ENCODE data around the gene NTRK2. TPM values are rescaled to one million over a fixed set of nuclear protein-coding genes. Genes with fewer than 3 reads are reported as not detected.

Gene NTRK2
- total RNA-seq (2014; rRNA removed; shearing (Covaris generic)) = not detected in 2 replicates
- polyA plus RNA-seq (2015; cell fraction: cytosol; rRNA removed) = not detected in 2 replicates
- polyA plus RNA-seq (2015; cell fraction: nucleus; rRNA removed) = not detected in 2 replicates

GRCh38 chr9:84669288-84670137, at the start of gene NTRK2:
Gene NTRK2 (plus strand): TSS chr9:84669729. CDS start chr9:84670749, 1,020 bp downstream.
- DNase-seq (ENCODE audit: low read depth) = no peak

GRCh38 chr9:84620338-84620737, 49.2 kb upstream of the NTRK2 start:
- DNase-seq (ENCODE audit: low read depth) = no peak

- DNase-seq (ENCODE audit: low read depth) = no peak
Observed at GRCh38 chr9:84621811-84622210, 47.7 kb upstream of the NTRK2 start.

GRCh38 chr9:84622981-84623380, 46.5 kb upstream of the NTRK2 start:
- no peak for DNase-seq (ENCODE audit: low read depth)

GRCh38 chr9:84636436-84636835, 33.1 kb upstream of the NTRK2 start:
- no peak for DNase-seq (ENCODE audit: low read depth)

- no peak for DNase-seq (ENCODE audit: low read depth)
Observed at GRCh38 chr9:84642553-84643141, 26.9 kb upstream of the NTRK2 start.

GRCh38 chr9:84647699-84648098, 21.8 kb upstream of the NTRK2 start:
- no peak for DNase-seq (ENCODE audit: low read depth)

- peak; percentile 11 for DNase-seq (ENCODE audit: low read depth)
Observed at GRCh38 chr9:84652496-84653120, 16.9 kb upstream of the NTRK2 start.

GRCh38 chr9:84655447-84655846, 14.1 kb upstream of the NTRK2 start:
- no peak for DNase-seq (ENCODE audit: low read depth)

- no peak for DNase-seq (ENCODE audit: low read depth)
Observed at GRCh38 chr9:84659313-84659712, 10.2 kb upstream of the NTRK2 start.

GRCh38 chr9:84659773-84660172, 9.8 kb upstream of the NTRK2 start:
- no peak for DNase-seq (ENCODE audit: low read depth)

- no peak for DNase-seq (ENCODE audit: low read depth)
Observed at GRCh38 chr9:84667571-84668195, 1.8 kb upstream of the NTRK2 start.

GRCh38 chr9:84668196-84669012, 1.1 kb upstream of the NTRK2 start:
- no peak for DNase-seq (ENCODE audit: low read depth)

- DNase-seq (ENCODE audit: low read depth) = no peak
Observed at GRCh38 chr9:84669013-84669287, 579 bp upstream of the NTRK2 start.

GRCh38 chr9:84670138-84671041, 861 bp downstream of the NTRK2 start:
- no peak for DNase-seq (ENCODE audit: low read depth)

GRCh38 chr9:84671586-84672521, 2.3 kb downstream of the NTRK2 start:
- no peak for DNase-seq (ENCODE audit: low read depth)

GRCh38 chr9:84673806-84674205, 4.3 kb downstream of the NTRK2 start:
- DNase-seq (ENCODE audit: low read depth) = no peak

GRCh38 chr9:84677080-84677479, 7.6 kb downstream of the NTRK2 start:
- DNase-seq (ENCODE audit: low read depth) = no peak

- no peak for DNase-seq (ENCODE audit: low read depth)
Observed at GRCh38 chr9:84679571-84679970, 10.0 kb downstream of the NTRK2 start.
